PC-9 (cell line): ENCODE measurements around the gene NUFIP2. TPM values are rescaled to one million over a fixed set of nuclear protein-coding genes. Genes with fewer than 3 reads are reported as not detected.

Experiments used
- BruUV-seq: library from RNA; stranded (reverse); fragments of 400-500 nt; replicated peaks from 2 replicates; lab custom pipeline; 2021; lab: Mats Ljungman, UMichigan
- CTCF ChIA-PET: fragments of 300-600 bp; sonication (Branson Sonifier 250); formaldehyde crosslinking; loops from one replicate; lab custom pipeline; 2022; ENCODE audit warnings: antibody characterized with exemption; lab: Charles Lee
- POLR2A ChIA-PET: fragments of 300-600 bp; sonication (Branson Sonifier 250); formaldehyde crosslinking; loops from one replicate; lab custom pipeline; 2022; ENCODE audit warnings: antibody characterized with exemption; ENCODE audit not compliant: unreplicated experiment; lab: Charles Lee
- DNase-seq, 2 experiments: peaks; one replicate each; pipeline versions ENCODE4 v3.0.0 to v3.0.0-alpha.2; 2015 to 2022; ENCODE audit warnings: mixed read lengths in 1 of 2
- H2AFZ ChIP-seq: fragments of 200-600 bp; sonication (generic); 2 replicates; pipeline ENCODE4 v1.8.1; 2017; ENCODE audit warnings: antibody characterized with exemption
- H3F3A ChIP-seq: fragments of 200-600 bp; sonication (generic); 2 replicates; pipeline ENCODE4 v1.8.1; 2017; ENCODE audit warnings: antibody characterized with exemption, mild to moderate bottlenecking, low read depth; ENCODE audit not compliant: insufficient read depth
- H3K27ac ChIP-seq: fragments of 200-600 bp; sonication (generic); 2 replicates; pipeline ENCODE4 v1.6.1; 2016; ENCODE audit warnings: mixed run types
- H3K27me3 ChIP-seq: fragments of 200-600 bp; sonication (generic); 2 replicates; pipeline ENCODE4 v1.6.1; 2016; ENCODE audit warnings: low read depth, mixed run types; ENCODE audit not compliant: insufficient read depth
- H3K36me3 ChIP-seq: fragments of 200-600 bp; sonication (generic); 2 replicates; pipeline ENCODE4 v1.6.1; 2016; ENCODE audit warnings: low read depth, mixed run types
- H3K4me1 ChIP-seq: fragments of 200-600 bp; sonication (generic); replicated peaks from 2 replicates; pipeline ENCODE4 v1.6.1; 2016; ENCODE audit warnings: mixed run types; ENCODE audit not compliant: insufficient read depth
- H3K4me2 ChIP-seq: fragments of 200-600 bp; sonication (generic); 2 replicates; pipeline ENCODE4 v1.6.1; 2017; ENCODE audit warnings: mixed run types
- H3K4me3 ChIP-seq: fragments of 200-600 bp; sonication (generic); 2 replicates; pipeline ENCODE4 v1.6.1; 2016; ENCODE audit warnings: mixed run types
- H3K79me2 ChIP-seq: fragments of 200-600 bp; sonication (generic); 2 replicates; pipeline ENCODE4 v1.6.1; 2017; ENCODE audit warnings: low read depth, mixed run types
- H3K9me2 ChIP-seq: fragments of 200-600 bp; sonication (generic); 2 replicates; pipeline ENCODE4 v1.8.1; 2017; ENCODE audit warnings: mild to moderate bottlenecking; ENCODE audit not compliant: insufficient read depth
- H3K9me3 ChIP-seq: fragments of 200-600 bp; sonication (generic); 2 replicates; pipeline ENCODE4 v1.8.1; 2016; ENCODE audit warnings: low read depth; ENCODE audit not compliant: insufficient read depth
- H4K20me1 ChIP-seq: fragments of 200-600 bp; sonication (generic); 2 replicates; pipeline ENCODE4 v1.8.1; 2017; ENCODE audit not compliant: insufficient read depth
- EZH2 ChIP-seq: fragments of 200-600 bp; sonication (generic); IDR thresholded peaks from 2 replicates; pipeline ENCODE4 v1.8.0; 2017; ENCODE audit warnings: antibody characterized with exemption, low read depth
- intact Hi-C: fragments of 100-400 bp; cut with micrococcal nuclease; formaldehyde crosslinking; loops from one replicate; pipeline ENCODE4 v1.10.0; 2022; ENCODE audit not compliant: unreplicated experiment
- total RNA-seq: library from RNA; stranded (reverse); gene quantifications from 2 replicates; pipeline ENCODE4 v1.2.3, GENCODE V29; 2021
- TF ChIP-seq, protein P1 (sequence below): fragments of 200-600 bp; sonication (generic); conservative IDR thresholded peaks from 2 replicates; pipeline ENCODE4 v1.6.1; 2017; ENCODE audit warnings: mixed run types, antibody characterized with exemption, mild to moderate bottlenecking, moderate library complexity

NUFIP2 gene
- total RNA-seq, 1 experiment from 2014 or later = 73.1 TPM

- no peak overlapping the region for H3K4me2 ChIP-seq
- no peaks in the 10 kb centered on the region for H3K9me2 ChIP-seq
Observed at GRCh38 chr17:29212681-29213121, 81.2 kb downstream of the NUFIP2 start.

GRCh38 chr17:29212094-29212631, 81.8 kb downstream of the NUFIP2 start:
- no peak for DNase-seq
- no TSS peak for BruUV-seq
- H3K4me2 ChIP-seq = no peak overlapping the region

More at GRCh38 chr17:29212681-29213121, 81.2 kb downstream of the NUFIP2 start:
- Histone ChIP-seq H3K79me2 (no peaks in the 10 kb centered on the region), H3K27me3 (no peaks in the 10 kb centered on the region), H4K20me1 (no peaks in the 10 kb centered on the region), H3K4me1 (peaks cover 9% of the 10 kb centered on the region), H3F3A (peaks cover 5% of the 10 kb centered on the region; the same call in 1 of the 2 replicates), H3K27ac (no peak overlapping the region), H2AFZ (no peak overlapping the region), H3K9me3 (no peaks in the 10 kb centered on the region), H3K36me3 (no peaks in the 10 kb centered on the region), H3K4me3 (no peak overlapping the region)
- intact Hi-C loops = no loop called here
- no TSS peak for BruUV-seq
- CTCF ChIA-PET = interaction anchor here (0.7 kb wide), 1 partner anchor 156 kb away, joined by 3 read pairs; no protein-coding TSS in a partner anchor
- DNase-seq = no peak
- TF ChIP-seq, protein P1, sequence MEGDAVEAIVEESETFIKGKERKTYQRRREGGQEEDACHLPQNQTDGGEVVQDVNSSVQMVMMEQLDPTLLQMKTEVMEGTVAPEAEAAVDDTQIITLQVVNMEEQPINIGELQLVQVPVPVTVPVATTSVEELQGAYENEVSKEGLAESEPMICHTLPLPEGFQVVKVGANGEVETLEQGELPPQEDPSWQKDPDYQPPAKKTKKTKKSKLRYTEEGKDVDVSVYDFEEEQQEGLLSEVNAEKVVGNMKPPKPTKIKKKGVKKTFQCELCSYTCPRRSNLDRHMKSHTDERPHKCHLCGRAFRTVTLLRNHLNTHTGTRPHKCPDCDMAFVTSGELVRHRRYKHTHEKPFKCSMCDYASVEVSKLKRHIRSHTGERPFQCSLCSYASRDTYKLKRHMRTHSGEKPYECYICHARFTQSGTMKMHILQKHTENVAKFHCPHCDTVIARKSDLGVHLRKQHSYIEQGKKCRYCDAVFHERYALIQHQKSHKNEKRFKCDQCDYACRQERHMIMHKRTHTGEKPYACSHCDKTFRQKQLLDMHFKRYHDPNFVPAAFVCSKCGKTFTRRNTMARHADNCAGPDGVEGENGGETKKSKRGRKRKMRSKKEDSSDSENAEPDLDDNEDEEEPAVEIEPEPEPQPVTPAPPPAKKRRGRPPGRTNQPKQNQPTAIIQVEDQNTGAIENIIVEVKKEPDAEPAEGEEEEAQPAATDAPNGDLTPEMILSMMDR = no peak
- no peak for TF ChIP-seq EZH2
- POLR2A ChIA-PET = interaction anchor here (0.6 kb wide), 2 partner anchors 33 to 75 kb away, joined by 5 read pairs; partner anchors contain the start of gene MYO18A

GRCh38 chr17:29210879-29211278, 83.1 kb downstream of the NUFIP2 start:
- Histone ChIP-seq H3K27me3 (no peaks in the 10 kb centered on the region), H3K36me3 (no peaks in the 10 kb centered on the region), H3K79me2 (no peaks in the 10 kb centered on the region), H3K9me2 (no peaks in the 10 kb centered on the region), H3K27ac (no peak overlapping the region), H4K20me1 (no peaks in the 10 kb centered on the region), H3F3A (no peaks in the 10 kb centered on the region), H3K4me3 (no peak overlapping the region), H3K9me3 (no peaks in the 10 kb centered on the region), H3K4me2 (no peak overlapping the region), H2AFZ (no peak overlapping the region), H3K4me1 (no peaks in the 10 kb centered on the region)
- DNase-seq = no peak
- TF ChIP-seq, protein P1 = no peak
- TF ChIP-seq EZH2 = no peak
- no TSS peak for BruUV-seq
- intact Hi-C loops = no loop called here
- CTCF ChIA-PET = no interaction called here
- POLR2A ChIA-PET = no interaction called here

More at GRCh38 chr17:29212094-29212631, 81.8 kb downstream of the NUFIP2 start:
- Histone ChIP-seq H3K27me3 (no peaks in the 10 kb centered on the region), H3K9me2 (no peaks in the 10 kb centered on the region), H4K20me1 (no peaks in the 10 kb centered on the region), H3F3A (peaks cover 2% of the 10 kb centered on the region; the same call in 1 of the 2 replicates), H3K9me3 (no peaks in the 10 kb centered on the region), H2AFZ (no peak overlapping the region), H3K4me3 (no peak overlapping the region), H3K36me3 (no peaks in the 10 kb centered on the region), H3K79me2 (no peaks in the 10 kb centered on the region), H3K27ac (no peak overlapping the region), H3K4me1 (peaks cover 5% of the 10 kb centered on the region)
- TF ChIP-seq EZH2 = no peak
- TF ChIP-seq, protein P1 = no peak
- ChIA-PET POLR2A (interaction anchor here (0.6 kb wide), 1 partner anchor 32 kb away, joined by 5 read pairs; the partner anchor contains the start of gene MYO18A), CTCF (interaction anchor here (0.7 kb wide), 1 partner anchor 157 kb away, joined by 3 read pairs; no protein-coding TSS in a partner anchor)
- intact Hi-C loops = no loop called here
